WERI-Rb-1 (cell line): ENCODE data around the gene LRP3.

Experiments
- DNase-seq: peaks from one replicate; pipeline ENCODE4 v3.0.0-alpha.2; 2020
- H3K27ac ChIP-seq: fragments of 250-450 bp; sonication (Bioruptor Pico); 2 replicates; pipeline ENCODE4 v1.5.1; 2020; ENCODE audit warnings: mild to moderate bottlenecking, moderate library complexity
- H3K27me3 ChIP-seq: fragments of 250-450 bp; sonication (Bioruptor Pico); 2 replicates; pipeline ENCODE4 v1.5.1; 2021; ENCODE audit warnings: mild to moderate bottlenecking, low read depth, moderate library complexity; ENCODE audit not compliant: insufficient read depth, severe bottlenecking
- H3K36me3 ChIP-seq: fragments of 250-450 bp; sonication (Bioruptor Pico); 2 replicates; pipeline ENCODE4 v1.5.1; 2020; ENCODE audit warnings: mild to moderate bottlenecking, moderate library complexity
- H3K4me3 ChIP-seq: 2 replicates; pipeline ENCODE4 v1.5.1; 2011; ENCODE audit warnings: low read depth, mild to moderate bottlenecking, control low read depth, low read length
- H3K9me3 ChIP-seq: fragments of 250-450 bp; sonication (Bioruptor Pico); 2 replicates; pipeline ENCODE4 v1.5.1; 2021; ENCODE audit warnings: mild to moderate bottlenecking, moderate library complexity; ENCODE audit not compliant: severe bottlenecking
- CTCF ChIP-seq: IDR thresholded peaks from 2 replicates; pipeline ENCODE4 v1.5.1; 2011; ENCODE audit warnings: low read depth, mild to moderate bottlenecking, control low read depth, inconsistent platforms, low read length

LRP3 gene

DNA sequence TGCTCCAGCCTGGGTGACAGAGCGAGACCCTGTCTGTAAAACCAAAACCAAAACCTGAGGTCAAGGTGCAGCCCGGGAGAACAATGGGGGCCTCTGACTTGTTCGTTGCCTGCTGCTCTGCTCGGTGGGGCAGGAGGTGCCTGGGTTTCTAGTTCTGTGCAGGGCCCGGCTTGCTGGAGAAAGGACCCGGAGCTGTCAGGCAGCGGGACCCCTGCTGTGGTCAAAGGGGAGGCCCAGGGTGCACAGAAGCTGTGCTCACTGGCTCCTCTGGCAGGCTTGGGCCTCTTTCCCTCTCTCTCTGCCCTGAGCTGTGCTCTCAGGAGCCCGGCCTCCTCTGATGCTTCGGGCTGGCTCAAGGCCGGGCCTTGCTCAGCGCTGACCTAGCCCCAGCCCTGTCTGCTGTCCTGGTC lies 3.5 kb downstream of the LRP3 start:
- Histone ChIP-seq H3K27me3 (no peaks in the 10 kb centered on the region), H3K36me3 (peaks cover 35% of the 10 kb centered on the region), H3K27ac (no peak overlapping the region), H3K9me3 (no peaks in the 10 kb centered on the region), H3K4me3 (no peak overlapping the region)
- no peak for DNase-seq
- no peak for TF ChIP-seq CTCF

- Histone ChIP-seq H3K4me3 (no peak overlapping the region), H3K9me3 (no peaks in the 10 kb centered on the region), H3K36me3 (peaks cover 41% of the 10 kb centered on the region), H3K27me3 (no peaks in the 10 kb centered on the region), H3K27ac (no peak overlapping the region)
- TF ChIP-seq CTCF: no peak
- no peak for DNase-seq
These were observed 4.0 kb downstream of the LRP3 start for GRCh38 chr19:33198169-33198568.

GRCh38 chr19:33199441-33200265 lies 5.5 kb downstream of the LRP3 start:
- Histone ChIP-seq H3K36me3 (peaks cover 47% of the 10 kb centered on the region), H3K27me3 (no peaks in the 10 kb centered on the region), H3K9me3 (no peaks in the 10 kb centered on the region), H3K4me3 (no peak overlapping the region), H3K27ac (no peak overlapping the region)
- TF ChIP-seq CTCF: no peak
- DNase-seq: no peak

DNA sequence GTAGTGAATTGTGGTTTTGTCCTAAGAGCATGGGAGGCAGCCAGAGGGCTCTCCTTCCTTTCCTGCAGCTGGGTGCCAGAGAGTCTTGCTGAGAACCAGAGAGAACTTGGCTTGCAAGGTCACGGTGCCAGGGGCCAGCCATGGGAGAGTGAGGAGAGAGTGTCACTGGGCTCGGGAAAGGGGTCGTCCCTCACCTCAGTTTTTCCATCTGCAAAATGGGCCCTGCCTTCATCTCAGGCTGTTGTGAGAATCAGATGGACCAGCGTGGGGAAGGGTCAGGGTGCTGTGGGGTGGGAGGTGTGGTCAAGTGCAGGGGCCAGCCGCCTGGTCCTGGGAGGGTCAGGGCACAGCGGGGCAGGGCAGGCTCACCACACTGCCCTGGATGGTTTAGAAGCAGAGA lies 7.3 kb downstream of the LRP3 start:
- no peak overlapping the region for H3K27ac ChIP-seq
- peaks cover 59% of the 10 kb centered on the region for H3K36me3 ChIP-seq

GRCh38 chr19:33201886-33202545 lies 7.9 kb downstream of the LRP3 start:
- Histone ChIP-seq H3K4me3 (no peak overlapping the region), H3K27ac (no peak overlapping the region), H3K27me3 (no peaks in the 10 kb centered on the region), H3K9me3 (no peaks in the 10 kb centered on the region), H3K36me3 (peaks cover 54% of the 10 kb centered on the region)
- DNase-seq: no peak
- no peak for TF ChIP-seq CTCF

More for the DNA sequence above, 7.3 kb downstream of the LRP3 start:
- Histone ChIP-seq H3K9me3 (no peaks in the 10 kb centered on the region), H3K27me3 (no peaks in the 10 kb centered on the region), H3K4me3 (no peak overlapping the region)
- no peak for DNase-seq
- no peak for TF ChIP-seq CTCF
